ENCODE results near the gene SHLD2.
"Not testable (repeated sequence)": the region's sequence is repeated elsewhere in the genome, so short reads cannot be mapped to it uniquely, and the experiment has no call there.

Gene SHLD2

GRCh38 chr10:87219370-87219769, 124.4 kb downstream of the SHLD2 start:
- DNase-seq (ENCODE audit: low spot score) = not testable (repeated sequence)

DNA sequence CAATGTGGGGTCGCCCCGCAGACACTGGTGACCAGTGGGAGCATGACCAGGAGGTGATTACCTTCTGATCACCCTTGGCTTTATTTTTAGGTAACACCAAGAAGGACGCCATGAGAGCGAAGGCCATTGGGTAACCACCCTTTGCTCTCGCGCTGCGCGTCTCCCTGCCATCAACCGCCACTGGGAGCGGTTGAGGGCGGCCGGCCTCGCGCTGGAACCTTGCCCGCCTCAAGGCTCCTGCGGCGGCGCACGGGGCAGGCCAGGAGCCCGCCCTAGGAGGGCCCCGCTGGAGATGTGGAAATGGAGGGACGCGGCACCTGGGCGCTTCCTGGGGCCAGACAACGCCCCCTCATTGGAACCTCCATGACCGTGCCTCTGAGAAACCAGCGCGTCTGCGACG, 127.8 kb downstream of the SHLD2 start:
- not testable (repeated sequence) for DNase-seq (ENCODE audit: low spot score)

- DNase-seq (ENCODE audit: low spot score) = not testable (repeated sequence)
These were observed 130.1 kb downstream of the SHLD2 start, which contains the start of gene NUTM2A for GRCh38 chr10:87225148-87225547. Gene NUTM2A (plus strand): TSS chr10:87225448. CDS start chr10:87225831, 383 bp downstream.

GRCh38 chr10:87228247-87228646, 133.2 kb downstream of the SHLD2 start:
- not testable (repeated sequence) for DNase-seq (ENCODE audit: low spot score)

GRCh38 chr10:87229211-87229610, 134.2 kb downstream of the SHLD2 start:
- DNase-seq (ENCODE audit: low spot score) = not testable (repeated sequence)

- DNase-seq (ENCODE audit: low spot score) = not testable (repeated sequence)
These were observed 139.8 kb downstream of the SHLD2 start for GRCh38 chr10:87234854-87235253.

DNA sequence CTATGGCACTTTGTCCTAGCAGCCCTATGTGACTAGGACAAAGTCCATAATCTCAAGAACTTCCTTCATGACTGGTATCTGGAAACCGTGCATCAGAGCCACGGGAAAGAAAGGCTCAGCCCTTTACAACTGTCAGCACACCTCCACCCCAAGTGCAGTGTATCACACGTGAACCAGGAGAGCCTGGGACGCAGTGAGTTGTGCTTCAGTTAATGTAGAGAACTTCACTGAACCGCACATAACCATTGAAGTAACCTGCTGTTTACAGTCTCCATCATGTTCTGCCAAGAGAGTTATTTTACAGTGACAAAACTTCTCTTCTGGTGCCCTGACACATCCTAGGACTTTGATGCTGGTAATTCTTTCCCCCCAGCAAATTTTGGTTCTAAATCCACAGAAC, 142.2 kb downstream of the SHLD2 start:
- DNase-seq (ENCODE audit: low spot score) = not testable (repeated sequence)

DNA sequence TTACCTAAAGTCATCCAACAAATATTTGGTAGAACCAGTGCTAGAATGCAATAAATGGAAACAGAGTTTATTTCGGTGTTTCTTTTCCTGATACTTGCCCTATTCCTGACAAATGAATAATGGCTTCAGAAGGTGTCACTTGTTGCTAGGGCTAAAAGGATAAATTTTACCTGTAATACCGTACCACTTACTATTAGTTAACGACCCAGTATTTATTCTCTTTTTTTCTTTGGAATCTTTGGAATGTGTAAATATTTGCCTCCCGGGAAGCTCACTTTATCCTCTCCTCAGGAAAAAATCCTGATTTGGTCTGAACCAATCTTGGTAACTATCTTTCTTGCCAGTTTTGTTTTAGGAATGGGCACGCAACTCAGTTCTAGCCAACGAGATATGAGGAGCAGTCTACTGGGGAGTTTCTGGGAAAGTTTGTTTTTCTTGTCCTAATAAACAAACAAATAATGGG, 144.4 kb downstream of the SHLD2 start:
- not testable (repeated sequence) for DNase-seq (ENCODE audit: low spot score)

Data from iPS-NIHi11 (cell line).